ENCODE data around the gene GALNT2.

Gene GALNT2

DNA sequence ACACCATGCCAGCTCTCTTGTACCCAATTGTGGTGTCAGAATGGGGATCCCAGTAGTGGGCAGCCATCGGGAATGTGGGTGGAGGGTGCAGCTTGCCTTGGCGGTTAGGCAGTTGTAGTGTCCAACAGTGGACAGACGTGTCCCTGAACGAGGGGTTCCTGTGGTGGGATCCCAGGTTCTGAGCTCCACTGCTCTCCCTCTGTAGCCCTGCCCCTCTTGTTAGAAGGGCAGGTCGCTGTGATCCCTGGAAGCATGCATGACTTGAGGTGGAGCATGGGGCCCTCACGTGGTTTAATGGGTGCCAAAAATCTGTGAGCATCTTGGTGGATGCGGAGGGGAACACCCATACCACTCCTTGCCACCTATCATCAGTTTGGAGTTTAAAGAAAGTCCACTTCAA, 4.3 kb downstream of the GALNT2 start:
- no peak for DNase-seq (ENCODE audit: low read depth)

- no peak for DNase-seq (ENCODE audit: low read depth)
Measured at GRCh38 chr1:230072296-230072695, 5.3 kb downstream of the GALNT2 start.

- DNase-seq (ENCODE audit: low read depth) = no peak
Measured at GRCh38 chr1:230072866-230073265, 5.8 kb downstream of the GALNT2 start.

DNA sequence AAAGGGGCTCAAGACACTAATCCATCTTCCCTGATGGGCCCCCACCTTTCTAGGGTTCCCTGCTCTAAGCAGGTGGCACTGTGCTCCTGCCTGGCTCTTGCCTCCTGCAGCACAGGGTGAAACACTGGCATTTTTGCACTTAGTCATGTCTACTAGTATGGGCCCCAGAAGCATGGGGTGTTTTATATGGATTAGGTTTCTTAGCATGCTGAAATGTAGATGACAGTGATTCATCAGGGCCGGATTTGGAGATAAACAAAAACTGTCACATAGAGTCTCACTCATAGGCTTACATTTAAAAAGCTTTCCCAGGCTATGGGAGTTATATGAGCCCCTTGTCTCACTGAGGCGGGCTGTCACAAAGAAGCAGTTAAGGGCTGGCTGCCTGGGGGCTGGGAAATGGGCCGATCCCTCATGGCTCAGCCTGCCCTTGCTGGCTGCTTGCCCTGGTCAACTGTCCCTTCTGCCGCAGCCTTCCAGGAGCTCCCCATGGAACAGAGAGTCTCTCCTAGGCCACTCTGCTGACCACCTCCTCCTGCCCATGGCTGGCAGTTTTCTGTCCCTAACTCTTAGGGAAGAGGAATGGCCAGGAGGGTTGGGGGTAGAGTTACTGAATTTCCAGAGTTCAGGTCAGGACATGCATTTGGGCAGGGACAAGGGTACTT, 6.5 kb downstream of the GALNT2 start:
- no peak for DNase-seq (ENCODE audit: low read depth)

GRCh38 chr1:230074270-230074669, 7.2 kb downstream of the GALNT2 start:
- DNase-seq (ENCODE audit: low read depth) = no peak

DNA sequence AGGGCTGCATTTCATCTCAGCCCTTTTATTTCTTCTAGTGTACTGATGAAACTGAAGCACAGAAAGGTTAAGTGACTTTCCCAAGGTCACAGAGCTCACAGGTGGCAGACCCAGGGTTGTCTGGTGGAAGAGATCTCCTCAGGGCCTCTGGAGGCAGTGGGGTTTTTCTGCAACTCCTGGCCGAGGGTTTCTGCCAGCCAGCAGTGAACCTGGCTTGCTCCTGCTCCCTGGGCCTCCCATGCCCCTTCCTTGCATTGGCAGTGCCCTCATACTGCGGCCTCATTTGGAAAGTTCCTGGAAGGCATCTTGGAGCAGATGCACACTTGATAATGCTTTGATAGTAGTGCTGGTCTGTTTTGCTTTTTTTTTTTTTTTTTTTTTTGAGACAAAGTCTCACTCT, 7.7 kb downstream of the GALNT2 start:
- DNase-seq (ENCODE audit: low read depth) = no peak

DNA sequence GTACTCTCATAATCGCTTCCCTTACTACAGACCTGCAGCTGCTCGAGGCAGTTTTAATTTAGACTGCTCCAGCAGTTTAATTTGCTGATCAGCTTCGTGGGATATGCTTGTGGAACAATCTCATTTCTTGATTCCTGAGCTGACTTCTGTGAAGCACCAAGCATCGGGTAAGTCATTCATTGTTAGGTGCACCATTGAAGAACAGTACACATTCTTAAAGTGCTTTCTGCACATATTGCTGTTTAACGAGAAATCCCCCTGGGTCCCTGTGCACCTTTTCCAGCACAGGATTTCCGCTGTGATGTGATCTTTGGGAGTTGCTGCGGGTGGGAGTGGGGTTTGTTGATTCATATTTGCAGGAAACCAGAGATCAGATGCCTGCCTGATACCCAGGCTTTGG, 9.1 kb downstream of the GALNT2 start:
- DNase-seq (ENCODE audit: low read depth) = no peak

DNA sequence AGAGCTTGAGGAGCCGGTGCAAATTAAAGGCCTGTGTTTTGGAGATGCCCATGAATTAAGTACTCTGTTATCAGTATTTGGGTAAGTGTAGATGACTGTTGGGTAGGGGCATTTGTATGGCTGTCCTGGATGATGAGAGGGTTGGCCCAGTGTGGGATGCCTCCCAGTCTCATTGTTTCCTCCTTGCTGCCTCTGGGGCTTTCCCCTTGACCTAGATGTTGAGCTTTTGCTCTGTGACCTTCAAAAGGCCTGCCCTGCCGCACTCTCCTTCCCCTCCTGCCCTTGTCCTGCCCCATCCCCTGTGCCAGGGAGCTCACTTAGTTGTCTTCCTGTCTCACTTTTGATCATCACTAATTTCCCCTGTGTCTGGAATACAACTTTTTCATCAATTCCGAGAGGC, 10.0 kb downstream of the GALNT2 start:
- DNase-seq (ENCODE audit: low read depth) = no peak

DNA sequence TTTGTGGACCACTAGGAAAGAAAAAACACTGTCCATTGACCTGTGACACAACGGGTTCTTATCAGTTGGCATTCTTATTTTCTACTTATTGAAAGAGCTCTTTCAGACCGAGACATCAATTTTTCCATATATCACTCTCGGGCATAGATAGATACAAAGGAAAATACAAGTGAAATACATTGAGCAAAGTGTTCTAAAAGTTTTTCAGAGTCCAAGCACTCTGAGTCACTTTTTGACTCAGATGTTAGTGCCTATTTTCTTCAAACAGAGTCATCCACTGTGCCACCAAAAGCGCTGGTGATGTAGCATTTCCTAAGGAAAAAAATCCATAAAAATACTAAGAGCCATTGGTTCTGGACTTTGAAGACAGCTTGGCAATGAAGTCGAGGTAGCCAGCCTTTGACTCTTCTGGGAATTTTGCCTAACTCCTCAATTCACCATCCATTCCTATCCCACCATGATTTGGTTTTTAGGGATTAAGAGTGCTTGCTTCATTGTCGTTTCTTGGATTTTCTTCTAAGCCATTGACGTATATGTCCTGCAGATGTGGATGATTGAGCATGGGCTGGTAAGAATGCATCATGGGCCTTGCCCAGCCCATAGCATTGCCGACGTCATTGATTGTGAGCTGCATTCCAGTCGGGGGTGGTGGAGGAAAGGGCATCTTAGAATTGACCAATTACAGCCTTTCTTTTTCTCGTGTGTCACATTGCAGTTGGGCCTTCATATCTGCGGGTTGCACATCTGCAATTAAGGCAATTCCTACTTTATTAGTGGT, 10.6 kb downstream of the GALNT2 start:
- no peak for DNase-seq (ENCODE audit: low read depth)

DNA sequence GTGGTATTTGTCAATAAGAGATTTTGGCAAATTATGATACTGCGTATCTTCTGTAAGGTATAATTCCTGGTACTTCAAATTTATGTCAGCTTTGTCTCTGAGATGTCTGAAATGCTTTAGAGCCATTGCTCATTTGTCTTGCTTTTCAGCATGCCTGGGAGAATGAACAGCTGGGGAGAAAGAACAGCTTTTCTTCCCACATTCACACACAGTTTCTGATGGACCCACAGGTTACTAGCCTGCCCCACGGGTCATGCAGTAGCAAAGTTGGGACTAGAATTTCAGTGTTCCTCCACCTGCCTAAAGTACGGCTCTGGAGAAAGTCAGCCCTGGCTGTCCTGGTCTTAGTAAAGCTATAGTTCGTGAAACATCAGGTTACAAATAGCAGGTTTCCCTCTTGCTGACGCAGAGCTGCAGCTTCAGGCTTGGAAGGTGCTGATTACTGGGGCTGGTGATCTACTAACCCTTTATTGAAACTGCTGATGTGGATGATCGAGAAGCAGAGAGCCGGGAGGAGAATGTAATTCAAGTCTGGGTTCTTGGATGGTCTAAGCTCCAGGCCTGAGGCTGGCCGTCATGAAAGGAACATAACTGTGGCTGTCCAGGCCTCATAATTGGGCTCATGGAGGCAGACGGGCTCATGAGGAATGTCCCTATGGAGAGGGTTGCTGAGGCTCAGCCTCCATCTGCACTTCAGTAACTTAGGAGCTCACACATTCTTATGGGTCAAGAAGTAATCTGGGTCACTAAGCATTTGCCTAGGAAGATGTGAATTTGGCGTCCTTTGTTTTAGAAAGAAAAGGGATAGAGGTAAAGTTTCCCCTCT, 12.4 kb downstream of the GALNT2 start:
- no peak for DNase-seq (ENCODE audit: low read depth)

GRCh38 chr1:230080822-230081221, 13.8 kb downstream of the GALNT2 start:
- DNase-seq (ENCODE audit: low read depth) = no peak

- no peak for DNase-seq (ENCODE audit: low read depth)
Measured at GRCh38 chr1:230081751-230082150, 14.7 kb downstream of the GALNT2 start.

DNA sequence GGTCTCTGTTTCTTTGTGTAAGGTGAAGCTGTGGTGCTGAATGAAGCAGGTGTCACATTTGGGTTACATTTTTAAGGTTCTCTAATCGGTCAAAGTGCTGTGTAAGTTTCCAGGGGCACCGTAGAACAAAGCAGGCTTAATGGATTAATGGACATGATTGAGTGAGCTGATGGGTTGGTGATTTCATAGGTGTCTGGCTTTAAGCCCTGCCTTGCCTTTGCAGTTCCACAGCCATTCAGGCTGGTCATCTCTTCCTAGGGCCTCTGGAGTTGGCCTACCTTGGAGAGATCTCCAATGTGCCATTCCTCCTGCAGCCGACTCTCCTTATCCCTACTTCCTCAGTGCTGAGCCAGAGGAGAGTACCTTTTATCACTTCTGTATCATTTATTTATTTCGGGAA, 15.2 kb downstream of the GALNT2 start:
- DNase-seq (ENCODE audit: low read depth) = no peak

DNA sequence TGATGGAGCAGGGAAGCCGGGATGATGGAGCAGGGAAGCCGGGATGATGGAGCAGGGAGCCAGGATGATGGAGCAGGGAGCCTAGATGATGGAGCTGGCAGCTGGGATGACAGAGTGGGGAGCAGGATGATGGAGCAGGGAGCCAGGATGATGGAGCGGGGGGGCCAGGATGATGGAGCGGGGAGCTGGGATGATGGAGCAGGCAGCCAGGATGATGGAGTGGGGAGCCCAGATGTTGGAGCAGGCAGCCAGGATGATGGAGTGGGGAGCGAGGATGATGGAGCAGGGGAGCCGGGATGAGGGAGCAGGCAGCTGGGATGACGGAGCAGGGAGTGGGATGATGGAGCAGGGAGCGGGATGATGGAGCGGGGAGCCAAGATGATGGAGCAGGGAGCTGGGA, 16.0 kb downstream of the GALNT2 start:
- DNase-seq (ENCODE audit: low read depth) = no peak

DNA sequence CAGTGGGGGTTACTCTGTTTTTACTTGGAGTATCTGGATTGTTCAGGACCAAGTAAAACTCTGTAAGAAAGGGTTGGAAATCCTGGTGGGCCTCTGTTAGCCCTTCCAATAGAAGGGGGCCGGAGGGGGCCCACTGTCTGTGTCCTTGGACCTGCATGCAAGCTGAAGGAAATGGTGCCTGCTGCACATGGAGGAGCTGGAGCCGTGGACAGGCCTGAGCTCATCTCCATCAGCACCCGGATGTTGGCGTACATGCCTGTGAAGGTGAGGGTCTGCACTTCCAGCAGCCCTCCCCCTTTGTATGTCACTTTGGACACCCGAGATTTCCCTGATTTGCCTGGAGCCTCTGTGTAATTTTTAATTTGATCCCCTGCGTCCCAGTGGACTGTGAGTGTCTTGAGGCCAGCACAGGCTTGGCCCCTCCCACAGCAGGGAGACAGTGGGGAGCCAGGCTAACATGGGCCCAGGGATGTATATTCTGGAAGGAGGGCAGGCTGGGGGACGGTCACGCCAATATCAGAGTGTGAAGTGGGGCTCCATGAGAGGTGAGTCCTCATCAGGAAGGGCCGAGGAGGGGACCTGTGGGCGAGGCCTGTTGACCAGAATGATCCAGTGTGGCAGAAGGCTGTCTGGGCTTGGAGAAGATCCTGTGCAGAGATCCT, 16.8 kb downstream of the GALNT2 start:
- no peak for DNase-seq (ENCODE audit: low read depth)

GRCh38 chr1:230084408-230085177, 17.6 kb downstream of the GALNT2 start:
- peak; percentile 58 for DNase-seq (ENCODE audit: low read depth)

DNA sequence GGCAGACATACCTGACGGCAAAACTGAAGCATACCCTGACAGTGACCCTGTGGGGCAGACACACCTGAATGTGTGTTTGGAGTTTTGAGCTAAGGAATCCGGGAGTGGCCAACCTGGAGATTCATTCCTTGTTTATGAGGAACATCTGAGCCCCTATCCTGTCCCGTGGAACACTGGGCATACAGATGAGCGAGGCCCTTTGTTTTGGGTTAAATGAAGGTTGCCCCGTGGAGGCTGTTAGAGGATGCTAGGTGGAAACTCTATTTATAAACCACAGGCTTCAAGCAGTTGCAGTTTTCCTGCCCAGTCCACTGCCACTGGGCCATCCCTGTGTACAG, 18.1 kb downstream of the GALNT2 start:
- no peak for DNase-seq (ENCODE audit: low read depth)

GRCh38 chr1:230086151-230086550, 19.1 kb downstream of the GALNT2 start:
- DNase-seq (ENCODE audit: low read depth) = no peak

- no peak for DNase-seq (ENCODE audit: low read depth)
Measured at GRCh38 chr1:230087028-230087716, 20.1 kb downstream of the GALNT2 start.

DNA sequence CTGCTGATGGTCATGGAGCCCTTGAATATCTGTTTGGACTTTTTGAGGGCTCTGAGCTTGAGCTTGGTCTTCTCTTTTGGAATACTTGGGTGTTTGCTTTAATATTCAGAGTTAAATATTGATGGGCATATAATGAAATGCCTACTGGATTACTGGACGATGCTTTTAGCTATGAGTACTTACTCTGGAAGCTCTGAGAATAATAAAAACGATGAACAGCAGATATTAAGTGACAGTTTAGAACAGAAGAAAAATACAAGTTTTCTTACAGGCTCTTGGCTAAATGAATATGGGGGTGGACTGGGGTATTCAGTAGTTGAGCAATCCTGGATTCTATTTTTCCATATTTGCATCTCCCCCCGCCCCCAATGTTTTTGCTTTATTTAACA, 20.7 kb downstream of the GALNT2 start:
- DNase-seq (ENCODE audit: low read depth) = no peak

GRCh38 chr1:230090194-230090711, 23.2 kb downstream of the GALNT2 start:
- no peak for DNase-seq (ENCODE audit: low read depth)
